T-helper 2 cell treated with Interferon-gamma antibody and Interleukin-4, amounts not matched to agents 5 μg/mL and 100 μg/mL, for 36 hours (primary cell): ENCODE data around the gene FBXW4.

ENCODE experiments used
- DNase-seq: peaks from one replicate; pipeline ENCODE4 v3.0.0; 2021; ENCODE audit warnings: low spot score
- H3K27ac Mint-ChIP-seq: one replicate; pipeline ENCODE4 v1.8.0; 2021; ENCODE audit warnings: mild to moderate bottlenecking, mixed read lengths
- H3K27me3 Mint-ChIP-seq: one replicate; pipeline ENCODE4 v1.8.0; 2021; ENCODE audit warnings: low read depth, mixed read lengths
- H3K36me3 Mint-ChIP-seq: one replicate; pipeline ENCODE4 v1.8.0; 2021; ENCODE audit warnings: low read depth, mixed read lengths
- H3K4me1 Mint-ChIP-seq: one replicate; pipeline ENCODE4 v1.8.0; 2021; ENCODE audit warnings: low read depth, mixed read lengths
- H3K4me3 Mint-ChIP-seq: one replicate; pipeline ENCODE4 v1.8.0; 2022; ENCODE audit warnings: mild to moderate bottlenecking, moderate library complexity, mixed read lengths
- H3K9me3 Mint-ChIP-seq: one replicate; pipeline ENCODE4 v1.8.0; 2021; ENCODE audit warnings: mixed read lengths

FBXW4 gene

GRCh38 chr10:101563497-101564040, 131.4 kb downstream of the FBXW4 start:
- Mint-ChIP-seq H3K27me3 (peaks cover 36% of the 10 kb centered on the region), H3K4me1 (peaks cover 14% of the 10 kb centered on the region), H3K27ac (no peak overlapping the region), H3K4me3 (no peak overlapping the region), H3K9me3 (no peaks in the 10 kb centered on the region), H3K36me3 (no peaks in the 10 kb centered on the region)
- no peak for DNase-seq

- Mint-ChIP-seq H3K9me3 (no peaks in the 10 kb centered on the region), H3K27me3 (peaks cover 30% of the 10 kb centered on the region), H3K4me1 (peaks cover 19% of the 10 kb centered on the region)
These were observed 132.0 kb downstream of the FBXW4 start for GRCh38 chr10:101563007-101563406.

GRCh38 chr10:101562231-101562630, 132.7 kb downstream of the FBXW4 start:
- H3K9me3 Mint-ChIP-seq: no peaks in the 10 kb centered on the region
- peaks cover 23% of the 10 kb centered on the region for H3K27me3 Mint-ChIP-seq
- DNase-seq: no peak
- no peak overlapping the region for H3K4me3 Mint-ChIP-seq
- H3K4me1 Mint-ChIP-seq: peaks cover 22% of the 10 kb centered on the region
- no peaks in the 10 kb centered on the region for H3K36me3 Mint-ChIP-seq
- no peak overlapping the region for H3K27ac Mint-ChIP-seq

More at GRCh38 chr10:101563007-101563406, 132.0 kb downstream of the FBXW4 start:
- H3K36me3 Mint-ChIP-seq: no peaks in the 10 kb centered on the region
- H3K4me3 Mint-ChIP-seq: no peak overlapping the region
- DNase-seq: no peak
- no peak overlapping the region for H3K27ac Mint-ChIP-seq

- no peaks in the 10 kb centered on the region for H3K9me3 Mint-ChIP-seq
- DNase-seq: no peak
- H3K27ac Mint-ChIP-seq: peak overlapping the region; percentile 9
- H3K4me3 Mint-ChIP-seq: no peak overlapping the region
- peaks cover 17% of the 10 kb centered on the region for H3K27me3 Mint-ChIP-seq
- H3K36me3 Mint-ChIP-seq: no peaks in the 10 kb centered on the region
- H3K4me1 Mint-ChIP-seq: peaks cover 18% of the 10 kb centered on the region
These were observed 133.7 kb downstream of the FBXW4 start for GRCh38 chr10:101561068-101561915.
